NCI-H2171 treated with DMSO at 0.1 percent for 48 hours (cell line): ENCODE measurements around the gene ARHGAP42.
"Not testable (repeated sequence)": the region's sequence is repeated elsewhere in the genome, so short reads cannot be mapped to it uniquely, and the experiment has no call there.

Experiments used
- DNase-seq: peaks from one replicate; lab custom pipeline; 2025; lab: John Stamatoyannopoulos, UW

ARHGAP42 gene

GRCh38 chr11:100687054-100687629 lies at the start of gene ARHGAP42:
Gene ARHGAP42 (plus strand): TSS chr11:100687288. CDS start chr11:100687679, 391 bp downstream.
- peak; percentile 37 for DNase-seq

GRCh38 chr11:100637706-100638105 lies 49.4 kb upstream of the ARHGAP42 start:
- DNase-seq, result peak; percentile 90

DNA sequence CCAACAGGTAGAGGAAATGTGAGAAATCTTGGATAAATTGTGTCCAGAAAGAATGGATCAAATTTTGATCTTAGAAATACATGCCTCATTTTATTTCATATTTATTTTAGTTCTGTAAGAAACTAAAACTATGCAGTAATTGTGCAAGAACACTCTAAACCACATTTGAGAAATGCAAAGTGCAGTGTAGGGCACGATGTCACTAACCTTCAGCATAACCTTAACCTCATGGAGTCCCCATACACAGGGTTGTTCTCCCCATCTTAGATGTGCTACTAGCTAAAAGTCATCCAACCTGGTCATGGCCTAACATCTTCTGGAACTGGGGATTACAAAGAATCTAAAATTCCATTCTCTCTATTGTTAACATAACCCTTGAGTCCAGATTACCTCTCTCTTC lies 48.4 kb upstream of the ARHGAP42 start:
- no peak for DNase-seq

DNA sequence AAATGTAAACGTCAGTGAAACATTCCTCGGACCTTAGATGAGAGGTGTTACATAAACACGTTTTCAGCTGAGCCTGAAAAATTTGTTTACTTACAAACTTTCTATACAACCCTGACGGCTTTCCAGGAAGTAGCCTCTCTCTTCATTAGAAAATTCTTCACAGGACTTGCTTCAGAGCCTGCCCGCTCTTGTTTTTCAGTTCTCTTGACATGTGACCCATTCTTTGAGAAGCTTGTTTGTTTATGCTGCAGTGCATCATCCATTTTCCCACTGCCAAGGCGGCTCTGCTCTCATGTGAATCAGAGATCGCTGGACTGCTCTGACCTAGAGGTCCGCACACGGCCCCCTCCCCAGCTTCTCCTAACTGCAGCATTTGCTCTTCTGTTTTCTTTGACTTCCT lies 47.9 kb upstream of the ARHGAP42 start:
- no peak for DNase-seq

- DNase-seq, result peak; percentile 17
Measured at GRCh38 chr11:100640071-100640470, 47.0 kb upstream of the ARHGAP42 start.

DNA sequence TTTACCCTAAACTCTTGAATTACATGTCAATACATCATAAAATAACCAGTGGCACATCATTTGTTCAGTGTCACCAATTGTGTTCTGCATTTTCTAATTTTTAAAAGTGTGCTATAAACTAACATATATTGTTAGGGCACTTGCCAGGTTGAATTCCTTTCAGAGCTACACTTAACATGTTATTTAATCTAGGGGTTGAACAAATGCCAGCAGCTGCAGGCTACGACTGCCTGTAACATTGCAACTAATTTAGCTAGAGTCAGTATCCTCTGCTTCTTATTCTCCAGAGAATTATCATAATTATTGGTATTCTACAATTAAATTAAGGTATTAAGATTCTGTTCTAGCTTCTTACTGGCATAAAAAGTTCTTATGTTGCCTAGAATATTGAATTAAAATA lies 46.4 kb upstream of the ARHGAP42 start:
- DNase-seq, result peak; percentile 61

DNA sequence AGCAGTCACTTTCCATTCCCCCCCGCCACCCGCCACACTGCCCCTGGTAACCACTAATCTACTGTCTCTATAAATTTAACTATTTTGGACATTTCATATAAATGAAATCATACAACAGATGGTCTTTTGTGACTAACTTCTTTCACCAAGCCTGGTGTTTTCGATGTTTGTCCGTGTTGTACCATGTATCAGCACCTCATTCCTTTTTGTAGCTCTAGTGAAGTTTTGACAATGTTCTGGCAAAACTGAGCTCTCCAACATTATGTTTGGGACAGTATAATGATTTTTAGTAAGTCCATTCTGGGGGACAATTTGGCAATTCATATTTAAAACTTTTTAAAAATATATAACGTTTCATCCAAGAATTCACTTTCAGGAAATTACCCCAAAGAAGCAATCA lies 45.6 kb upstream of the ARHGAP42 start:
- DNase-seq, result no peak

- no peak for DNase-seq
Measured at GRCh38 chr11:100646545-100646944, 40.5 kb upstream of the ARHGAP42 start.

GRCh38 chr11:100647861-100648260 lies 39.2 kb upstream of the ARHGAP42 start:
- no peak for DNase-seq

DNA sequence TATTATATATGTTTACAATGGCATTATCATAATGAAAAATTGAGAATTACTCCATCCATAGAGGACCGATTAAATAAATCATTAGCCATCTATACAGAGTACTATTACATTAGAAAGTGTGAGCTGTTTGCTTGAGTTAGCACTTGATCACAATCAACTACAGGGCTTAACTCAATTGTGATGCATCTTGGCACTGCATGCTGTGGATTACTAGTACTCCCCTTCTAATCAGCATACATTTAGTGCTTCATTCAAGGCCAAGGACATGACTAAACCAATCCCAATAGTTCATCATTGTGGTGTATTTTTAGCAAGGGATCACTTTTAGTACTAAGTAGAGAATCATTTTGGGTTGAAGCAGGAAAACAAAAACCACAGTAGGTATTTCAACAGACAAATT lies 23.5 kb upstream of the ARHGAP42 start:
- no peak for DNase-seq

DNA sequence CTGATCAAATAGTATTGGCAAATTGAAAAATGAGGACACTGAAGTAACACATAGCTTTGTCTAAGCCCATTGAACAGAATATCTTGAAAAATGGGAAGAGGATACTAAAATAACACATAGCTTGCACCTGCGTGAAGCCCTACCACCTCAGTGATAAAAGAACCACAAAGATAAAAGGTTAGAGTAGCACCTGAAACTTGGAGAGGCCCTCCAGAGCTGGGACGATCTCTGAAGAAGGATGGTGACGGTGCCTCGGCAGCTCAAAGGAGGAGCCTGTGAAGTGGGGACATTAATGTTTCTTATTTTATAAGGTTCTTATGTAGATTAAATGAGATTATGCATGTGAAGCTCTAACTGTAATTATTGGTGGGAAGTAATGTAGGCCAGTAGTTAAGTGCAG lies 23.1 kb upstream of the ARHGAP42 start:
- DNase-seq, result no peak

- DNase-seq, result not testable (repeated sequence)
Measured at GRCh38 chr11:100666816-100667215, 20.3 kb upstream of the ARHGAP42 start.

DNA sequence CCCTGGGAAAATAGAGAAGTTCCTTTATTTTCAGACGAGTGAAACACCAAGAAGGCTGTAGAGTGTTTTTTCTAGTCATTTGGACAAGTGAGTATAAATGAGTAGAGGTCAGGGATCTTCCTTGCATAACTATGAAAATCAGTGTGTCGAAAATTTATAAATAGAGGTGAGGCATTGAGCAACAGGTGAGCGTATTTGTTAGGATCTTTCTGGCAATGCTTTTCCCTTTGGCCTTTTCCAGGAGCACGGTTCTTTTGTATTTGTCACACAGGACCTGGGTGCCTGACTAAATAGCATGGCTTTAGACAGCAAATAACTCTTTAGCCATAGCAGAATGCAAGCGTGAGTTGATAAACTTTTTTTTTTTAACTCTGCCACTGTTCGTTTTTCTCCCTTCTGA lies 19.6 kb upstream of the ARHGAP42 start:
- DNase-seq, result no peak

DNA sequence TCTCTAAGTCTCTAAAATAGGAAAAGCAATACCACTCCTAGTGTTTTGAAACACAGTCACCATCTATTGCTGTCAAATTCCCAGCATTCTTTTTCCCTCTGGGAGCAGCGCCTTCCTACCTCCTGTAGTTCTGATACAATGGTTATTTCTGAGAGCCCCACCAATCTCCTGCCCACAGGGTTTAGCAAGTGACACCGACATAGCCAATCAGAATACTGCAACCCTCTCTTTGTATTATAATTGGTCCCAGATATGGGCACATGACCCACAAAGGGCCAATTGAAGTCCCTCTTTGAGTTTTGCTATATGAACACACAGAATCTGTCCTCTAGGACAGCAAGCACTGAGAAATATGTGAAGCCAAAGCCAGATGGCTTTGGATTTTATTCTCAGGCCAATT lies 16.9 kb upstream of the ARHGAP42 start:
- DNase-seq, result no peak

- no peak for DNase-seq
Measured at GRCh38 chr11:100671471-100671870, 15.6 kb upstream of the ARHGAP42 start.

DNA sequence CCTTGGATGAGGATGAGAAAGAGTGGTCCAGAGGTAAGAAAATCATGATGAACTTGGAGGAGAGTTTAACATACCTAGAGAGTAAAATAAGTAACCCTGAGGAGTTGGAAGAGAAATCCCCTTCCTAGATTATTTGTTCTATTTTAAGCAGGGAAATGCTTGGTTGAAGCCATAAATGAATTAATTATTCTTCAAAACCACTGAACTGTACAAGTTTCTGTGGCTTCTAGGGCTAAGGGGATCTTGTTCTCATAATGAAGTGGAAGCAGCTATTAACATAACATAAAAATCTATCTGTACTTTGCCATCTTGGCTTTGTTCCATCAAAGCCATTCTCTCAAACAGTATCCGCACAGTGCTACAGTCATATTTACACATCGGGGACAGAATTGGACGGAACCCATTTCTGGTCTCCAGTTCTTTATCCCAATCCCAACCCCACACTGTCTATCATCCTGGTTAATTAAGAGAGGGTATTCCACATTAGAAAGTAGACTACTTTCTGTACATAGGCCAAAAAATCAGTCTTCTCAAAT lies 14.5 kb upstream of the ARHGAP42 start:
- DNase-seq, result no peak

GRCh38 chr11:100673063-100673462 lies 14.0 kb upstream of the ARHGAP42 start:
- no peak for DNase-seq

- no peak for DNase-seq
Measured at GRCh38 chr11:100674212-100674611, 12.9 kb upstream of the ARHGAP42 start.

GRCh38 chr11:100675115-100675650 lies 11.9 kb upstream of the ARHGAP42 start:
- DNase-seq, result no peak

DNA sequence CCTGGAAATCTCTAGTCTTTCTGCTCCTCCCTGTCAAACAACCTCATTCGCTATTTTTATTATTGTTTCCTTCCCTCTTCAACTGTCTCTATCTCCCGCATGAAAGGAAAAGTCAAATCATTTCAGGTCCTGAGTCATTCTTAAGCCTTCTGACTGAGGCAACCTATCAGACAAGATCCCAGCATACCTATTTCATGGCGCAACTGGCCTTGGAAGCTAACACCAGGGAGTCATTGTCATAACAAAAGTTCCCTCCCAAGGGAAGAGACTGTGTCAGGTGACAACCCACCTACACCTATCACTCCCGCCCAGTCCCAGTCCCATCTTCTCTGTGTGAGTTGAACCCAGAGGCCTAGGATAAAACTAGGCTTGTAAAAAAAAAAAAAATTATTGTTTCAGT lies 10.2 kb upstream of the ARHGAP42 start:
- no peak for DNase-seq

DNA sequence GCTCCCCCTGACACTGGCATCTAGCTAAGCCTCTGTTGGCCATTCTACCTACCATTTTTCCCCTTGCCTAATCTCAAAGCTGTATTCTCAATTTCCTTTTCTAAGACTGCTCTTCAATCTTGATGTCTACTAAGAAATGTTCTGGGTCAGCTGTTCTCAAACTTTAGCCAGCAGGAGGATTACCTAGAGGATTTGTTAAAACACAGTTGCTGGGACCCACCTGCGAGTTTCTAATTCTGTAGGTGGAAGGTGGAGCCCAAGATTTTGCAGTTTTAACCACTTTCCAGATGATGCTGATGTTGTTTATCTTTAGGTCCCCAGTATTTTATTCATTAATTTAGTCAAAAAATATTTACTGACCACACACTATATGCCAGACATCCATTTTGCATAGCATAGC lies 9.3 kb upstream of the ARHGAP42 start:
- DNase-seq, result no peak

DNA sequence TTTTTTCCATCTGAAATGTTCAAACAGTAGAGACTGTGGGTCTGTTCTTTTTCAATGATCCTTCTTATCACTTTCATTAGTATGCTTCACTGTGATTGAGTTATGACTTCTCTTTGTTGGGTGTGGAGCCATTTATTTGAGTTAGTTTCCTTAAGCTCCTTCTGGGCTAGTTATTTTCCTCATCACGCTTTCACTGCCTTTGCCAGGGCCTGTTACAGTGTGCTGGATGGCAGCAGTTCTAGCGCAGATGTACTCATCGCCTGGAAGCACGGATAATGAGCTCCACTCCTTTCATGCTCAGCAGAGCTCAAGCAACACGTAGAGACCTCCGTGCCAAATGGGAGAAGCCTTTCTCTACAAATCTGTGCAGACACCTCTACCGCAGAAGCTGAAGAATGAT lies 7.0 kb upstream of the ARHGAP42 start:
- peak; percentile 16 for DNase-seq

DNA sequence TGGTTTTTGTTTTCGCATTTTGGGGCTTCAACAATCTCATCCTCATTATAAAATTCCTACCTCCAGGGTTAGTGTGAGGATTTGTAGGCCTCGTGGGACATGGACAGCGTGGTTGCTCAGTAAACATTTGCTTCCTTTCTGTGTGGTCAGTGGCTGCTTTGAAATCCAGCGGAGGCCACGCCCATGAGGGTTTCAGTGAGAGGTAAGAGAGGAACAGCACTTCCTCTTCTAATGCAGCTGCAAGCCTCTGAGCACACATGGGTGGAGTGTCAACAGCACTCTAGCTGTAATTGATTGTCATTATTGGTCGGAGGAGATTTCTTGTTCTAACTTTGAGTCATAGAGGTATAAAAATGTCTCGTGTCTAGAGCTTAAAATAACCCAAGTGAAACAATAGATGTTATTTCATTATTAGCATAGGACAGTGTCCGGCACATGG lies 6.0 kb upstream of the ARHGAP42 start:
- no peak for DNase-seq
